Suprapubic skin (tissue), 4 donors: ENCODE data around the gene DUS1L. TPM values are rescaled to one million over a fixed set of nuclear protein-coding genes. Genes with fewer than 3 reads are reported as not detected.

Experiments used
- DNase-seq, 2 donors: peaks; one replicate each; pipeline ENCODE4 v3.0.0-alpha.2; 2019; ENCODE audit warnings: low spot score in 2 of 2
- H3K27ac ChIP-seq: fragments of 200-600 bp; sonication (generic); one replicate; pipeline ENCODE4 v1.5.1; 2019
- H3K27me3 ChIP-seq: fragments of 200-600 bp; sonication (generic); one replicate; pipeline ENCODE4 v1.5.1; 2019
- H3K36me3 ChIP-seq: fragments of 200-600 bp; sonication (generic); one replicate; pipeline ENCODE4 v1.5.1; 2019
- H3K4me1 ChIP-seq: fragments of 200-600 bp; sonication (generic); one replicate; pipeline ENCODE4 v1.5.1; 2019
- H3K4me3 ChIP-seq: fragments of 200-600 bp; sonication (generic); one replicate; pipeline ENCODE4 v1.5.1; 2019; ENCODE audit warnings: mild to moderate bottlenecking
- H3K9me3 ChIP-seq: fragments of 200-600 bp; sonication (generic); one replicate; pipeline ENCODE4 v1.5.1; 2019
- CTCF ChIP-seq, 2 donors: fragments of 200-600 bp in 1 of 2; fragments of 450-650 bp in 1 of 2; sonication (generic) in 1 of 2; IDR thresholded peaks; one replicate each; pipeline ENCODE4 v1.5.1; 2016 to 2019; ENCODE audit warnings: antibody characterized with exemption in 2 of 2, mild to moderate bottlenecking in 1 of 2, moderate library complexity in 1 of 2
- EP300 ChIP-seq: sonication (generic); formaldehyde crosslinking; IDR thresholded peaks from one replicate; pipeline ENCODE4 v1.6.1; 2017; ENCODE audit warnings: antibody characterized with exemption
- POLR2A ChIP-seq, 2 donors: fragments of 450-650 bp; IDR thresholded peaks; one replicate each; pipeline ENCODE4 v1.6.1; 2017; ENCODE audit warnings: antibody characterized with exemption in 2 of 2, mild to moderate bottlenecking in 2 of 2, moderate library complexity in 2 of 2
- POLR2AphosphoS5 ChIP-seq, 3 donors: sonication (generic); formaldehyde crosslinking; IDR thresholded peaks; one replicate each; pipeline ENCODE4 v1.6.1; 2017; ENCODE audit warnings: antibody characterized with exemption in 3 of 3
- WGBS: methylation state at CpG from one replicate; pipeline ENCODE4 v1.1.5; 2018; 5-methylcytosine and 5-hydroxymethylcytosine counted together
- total RNA-seq, 4 donors: library from RNA; depleted of rRNA; stranded (reverse); fragments of >200 nt; gene quantifications; one replicate each; pipeline ENCODE4 v1.1.0, GENCODE V29; 2016

The DUS1L gene
- total RNA-seq, 4 donors from 2014 or later = 79.3 to 176 (median 108) TPM

GRCh38 chr17:82062984-82063368 is 2.6 kb downstream of the DUS1L start:
- DNase-seq = no peak
- no peak overlapping the region for H3K4me3 ChIP-seq
- H3K27ac ChIP-seq = no peak overlapping the region
- H3K27me3 ChIP-seq = no peaks in the 10 kb centered on the region
- TF ChIP-seq POLR2AphosphoS5 (IDR thresholded peaks at IDR 0.05) = no peak
- no peak for TF ChIP-seq EP300
- no peak for TF ChIP-seq CTCF (IDR thresholded peaks at IDR 0.05)
- no peak for TF ChIP-seq POLR2A (IDR thresholded peaks at IDR 0.05)
- peaks cover 38% of the 10 kb centered on the region for H3K4me1 ChIP-seq
- WGBS = 86% methylated on average over 5 of the region's 9 CpGs
- peaks cover 60% of the 10 kb centered on the region for H3K36me3 ChIP-seq
- H3K9me3 ChIP-seq = no peaks in the 10 kb centered on the region

- TF ChIP-seq EP300 = no peak
- no peak for TF ChIP-seq CTCF (IDR thresholded peaks at IDR 0.05)
- TF ChIP-seq POLR2A (IDR thresholded peaks at IDR 0.05) = no peak
- TF ChIP-seq POLR2AphosphoS5 (IDR thresholded peaks at IDR 0.05) = no peak
- DNase-seq = no peak
- no peak overlapping the region for H3K27ac ChIP-seq
- H3K4me1 ChIP-seq = peaks cover 38% of the 10 kb centered on the region
- H3K36me3 ChIP-seq = peaks cover 66% of the 10 kb centered on the region
- no peak overlapping the region for H3K4me3 ChIP-seq
- H3K9me3 ChIP-seq = no peaks in the 10 kb centered on the region
- no peaks in the 10 kb centered on the region for H3K27me3 ChIP-seq
- WGBS = 88% methylated on average over 12 of the region's 24 CpGs
Observed at GRCh38 chr17:82062076-82062983, 3.3 kb downstream of the DUS1L start.

- Histone ChIP-seq H3K27ac (no peak overlapping the region), H3K36me3 (peaks cover 76% of the 10 kb centered on the region), H3K4me3 (no peak overlapping the region), H3K4me1 (peaks cover 34% of the 10 kb centered on the region), H3K9me3 (no peaks in the 10 kb centered on the region), H3K27me3 (no peaks in the 10 kb centered on the region)
- DNase-seq = no peak
- whole genome bisulfite sequencing = 91% methylated on average over 13 of the region's 34 CpGs
- TF ChIP-seq POLR2AphosphoS5 (IDR thresholded peaks at IDR 0.05) (no peak), EP300 (no peak), POLR2A (IDR thresholded peaks at IDR 0.05) (no peak), CTCF (IDR thresholded peaks at IDR 0.05) (no peak)
Observed at GRCh38 chr17:82061047-82061925, 4.3 kb downstream of the DUS1L start.

- Histone ChIP-seq H3K4me3 (no peak overlapping the region), H3K9me3 (no peaks in the 10 kb centered on the region), H3K27me3 (no peaks in the 10 kb centered on the region), H3K27ac (no peak overlapping the region), H3K36me3 (peaks cover 83% of the 10 kb centered on the region), H3K4me1 (peaks cover 29% of the 10 kb centered on the region)
- TF ChIP-seq CTCF (IDR thresholded peaks at IDR 0.05) = no peak
- no peak for TF ChIP-seq POLR2A (IDR thresholded peaks at IDR 0.05)
- no peak for TF ChIP-seq POLR2AphosphoS5 (IDR thresholded peaks at IDR 0.05)
- DNase-seq = no peak
- 78% methylated on average over 6 of the region's 14 CpGs for WGBS
Observed at GRCh38 chr17:82060614-82061013, 5.0 kb downstream of the DUS1L start.

GRCh38 chr17:82060001-82060380 is 5.6 kb downstream of the DUS1L start:
- Histone ChIP-seq H3K27ac (no peak overlapping the region), H3K4me3 (no peak overlapping the region), H3K27me3 (no peaks in the 10 kb centered on the region), H3K9me3 (no peaks in the 10 kb centered on the region), H3K4me1 (peaks cover 29% of the 10 kb centered on the region), H3K36me3 (peaks cover 89% of the 10 kb centered on the region)
- WGBS = 97% methylated on average over 6 of the region's 16 CpGs
- DNase-seq = no peak
- TF ChIP-seq POLR2A (IDR thresholded peaks at IDR 0.05) = no peak
- TF ChIP-seq EP300 = no peak
